Neural crest cell (in vitro differentiated cells): Measurements from ENCODE around the gene WWTR1. TPM values are rescaled to one million over a fixed set of nuclear protein-coding genes. Genes with fewer than 3 reads are reported as not detected.
A peak's percentile ranks its signal among the peaks of the same experiment; 100 is the strongest.

Source experiments
- DNase-seq: peaks from one replicate; pipeline ENCODE4 v3.0.0; 2021; ENCODE audit warnings: low read depth, mixed read lengths, low spot score
- H3K27ac Mint-ChIP-seq: one replicate; pipeline ENCODE4 v1.8.0; 2021; ENCODE audit warnings: mild to moderate bottlenecking, mixed read lengths; ENCODE audit not compliant: unreplicated experiment
- H3K27me3 Mint-ChIP-seq: 2 replicates; pipeline ENCODE4 v1.8.0; 2021; ENCODE audit warnings: low read depth, mild to moderate bottlenecking, mixed read lengths
- H3K36me3 Mint-ChIP-seq: 2 replicates; pipeline ENCODE4 v1.8.0; 2021; ENCODE audit warnings: low read depth, mild to moderate bottlenecking, mixed read lengths
- H3K4me1 Mint-ChIP-seq: 2 replicates; pipeline ENCODE4 v1.8.0; 2021; ENCODE audit warnings: mixed read lengths
- H3K4me3 Mint-ChIP-seq: one replicate; pipeline ENCODE4 v1.8.0; 2021; ENCODE audit warnings: mild to moderate bottlenecking, mixed read lengths
- H3K9me3 Mint-ChIP-seq: 2 replicates; pipeline ENCODE4 v1.8.0; 2021; ENCODE audit warnings: mixed read lengths
- CTCF ChIP-seq: fragments of 200-600 bp; sonication (generic); conservative IDR thresholded peaks from 2 replicates; pipeline ENCODE4 v1.5.0; 2021; ENCODE audit warnings: antibody characterized with exemption, mild to moderate bottlenecking
- total RNA-seq: library from RNA; stranded (reverse); gene quantifications from 2 replicates; pipeline ENCODE4 v1.2.1, GENCODE V29; 2021

WWTR1 gene
- total RNA-seq, 1 donor from 2014 or later = 35.6 TPM

- peak; percentile 74 for TF ChIP-seq CTCF
- no peaks in the 10 kb centered on the region for H3K4me1 Mint-ChIP-seq
- H3K9me3 Mint-ChIP-seq = no peaks in the 10 kb centered on the region
- no peaks in the 10 kb centered on the region for H3K27me3 Mint-ChIP-seq
- no peak overlapping the region for H3K27ac Mint-ChIP-seq
- no peak overlapping the region for H3K4me3 Mint-ChIP-seq
- peak; percentile 75 for DNase-seq
- no peaks in the 10 kb centered on the region for H3K36me3 Mint-ChIP-seq
These were observed 177.4 kb downstream of the WWTR1 start for GRCh38 chr3:149480326-149481017.

- no peaks in the 10 kb centered on the region for H3K36me3 Mint-ChIP-seq
- DNase-seq = no peak
- H3K9me3 Mint-ChIP-seq = no peaks in the 10 kb centered on the region
- no peaks in the 10 kb centered on the region for H3K4me1 Mint-ChIP-seq
- no peak overlapping the region for H3K4me3 Mint-ChIP-seq
- no peaks in the 10 kb centered on the region for H3K27me3 Mint-ChIP-seq
- no peak for TF ChIP-seq CTCF
- H3K27ac Mint-ChIP-seq = no peak overlapping the region
These were observed 178.1 kb downstream of the WWTR1 start for GRCh38 chr3:149479621-149480325.

GRCh38 chr3:149476225-149476624, 181.6 kb downstream of the WWTR1 start:
- Mint-ChIP-seq H3K27ac (no peak overlapping the region), H3K36me3 (no peaks in the 10 kb centered on the region), H3K27me3 (no peaks in the 10 kb centered on the region), H3K9me3 (no peaks in the 10 kb centered on the region), H3K4me3 (no peak overlapping the region), H3K4me1 (peaks cover 5% of the 10 kb centered on the region)
- DNase-seq = no peak
- no peak for TF ChIP-seq CTCF

DNA sequence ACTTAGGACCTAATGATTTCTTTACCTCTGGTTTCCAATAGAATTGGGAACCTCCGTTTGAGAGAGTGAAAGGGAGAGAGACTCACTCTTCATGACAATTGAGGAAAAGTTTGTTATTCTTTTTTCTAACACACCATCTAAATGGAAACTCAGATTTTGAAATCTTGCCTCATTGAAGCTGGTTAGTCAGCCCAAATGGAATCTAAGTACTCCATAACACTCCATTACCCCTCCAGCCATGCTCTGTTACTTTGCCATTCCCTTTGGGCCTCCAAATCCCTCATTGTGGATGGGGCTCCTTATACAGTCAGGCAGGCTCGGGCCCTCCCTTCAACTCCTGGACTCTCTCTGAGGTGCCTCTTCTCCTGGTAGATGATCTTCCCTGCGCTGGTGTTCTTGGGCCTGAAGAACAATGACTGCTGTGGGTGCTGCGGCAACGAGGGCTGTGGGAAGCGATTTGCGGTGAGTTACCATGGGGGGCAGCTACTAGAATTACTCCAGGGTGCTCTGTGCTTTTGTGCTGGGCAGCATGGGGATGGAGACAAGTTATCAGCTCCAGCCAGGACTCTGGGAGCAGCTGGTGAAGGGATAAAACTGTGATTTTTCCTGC, 182.3 kb downstream of the WWTR1 start:
- H3K27ac Mint-ChIP-seq = peak overlapping the region; percentile 40
- peaks cover 5% of the 10 kb centered on the region for H3K4me1 Mint-ChIP-seq
- no peak overlapping the region for H3K4me3 Mint-ChIP-seq

More for the DNA sequence above, 182.3 kb downstream of the WWTR1 start:
- DNase-seq = no peak
- no peak for TF ChIP-seq CTCF
- Mint-ChIP-seq H3K27me3 (no peaks in the 10 kb centered on the region), H3K36me3 (no peaks in the 10 kb centered on the region), H3K9me3 (no peaks in the 10 kb centered on the region)
